Stimulated activated CD4-positive, alpha-beta T cell treated with anti-CD3 and anti-CD28 coated beads, Interleukin-2, amount 100 ng/mL, for 48 hours (primary cell): ENCODE measurements around the gene KANSL3.
A peak's percentile ranks its signal among the peaks of the same experiment; 100 is the strongest.
"Not testable (repeated sequence)": the region's sequence is repeated elsewhere in the genome, so short reads cannot be mapped to it uniquely, and the experiment has no call there.

Experiments used
- DNase-seq, 2 donors: peaks; one replicate each; pipeline ENCODE4 v3.0.0-alpha.2; 2020

Gene KANSL3

GRCh38 chr2:96602330-96602823 lies 35.7 kb downstream of the KANSL3 start:
- DNase-seq = no peak

GRCh38 chr2:96601382-96602292 lies 36.5 kb downstream of the KANSL3 start:
- peak in 1 of 2 donors; percentile 10 for DNase-seq

- no peak for DNase-seq
Measured at GRCh38 chr2:96599941-96600340, 38.2 kb downstream of the KANSL3 start.

- DNase-seq = no peak
Measured at GRCh38 chr2:96596596-96596995, 41.5 kb downstream of the KANSL3 start.

GRCh38 chr2:96594691-96595152 lies 43.4 kb downstream of the KANSL3 start:
- DNase-seq = no peak

- peak in 1 of 2 donors; percentile 5 for DNase-seq
Measured at GRCh38 chr2:96594282-96594681, 43.8 kb downstream of the KANSL3 start.

- no peak for DNase-seq
Measured at GRCh38 chr2:96591494-96591893, 46.6 kb downstream of the KANSL3 start.

- no peak for DNase-seq
Measured at GRCh38 chr2:96591054-96591453, 47.1 kb downstream of the KANSL3 start.

- DNase-seq = no peak
Measured at GRCh38 chr2:96587843-96588242, 50.3 kb downstream of the KANSL3 start.

- DNase-seq = no peak
Measured at GRCh38 chr2:96584017-96584416, 54.1 kb downstream of the KANSL3 start.

- no peak for DNase-seq
Measured at GRCh38 chr2:96580771-96581170, 57.3 kb downstream of the KANSL3 start.

- DNase-seq = no peak
Measured at GRCh38 chr2:96579422-96579821, 58.7 kb downstream of the KANSL3 start.

GRCh38 chr2:96578731-96579130 lies 59.4 kb downstream of the KANSL3 start:
- no peak for DNase-seq

GRCh38 chr2:96577501-96577900 lies 60.6 kb downstream of the KANSL3 start:
- no peak for DNase-seq

GRCh38 chr2:96575785-96576456 lies 62.2 kb downstream of the KANSL3 start:
- no peak for DNase-seq

GRCh38 chr2:96574364-96574763 lies 63.7 kb downstream of the KANSL3 start:
- no peak for DNase-seq

- no peak for DNase-seq
Measured at GRCh38 chr2:96568094-96568493, 70.0 kb downstream of the KANSL3 start.

GRCh38 chr2:96565111-96565510 lies 73.0 kb downstream of the KANSL3 start:
- DNase-seq = no peak

- no peak for DNase-seq
Measured at GRCh38 chr2:96564563-96564962, 73.5 kb downstream of the KANSL3 start.

GRCh38 chr2:96564026-96564425 lies 74.1 kb downstream of the KANSL3 start:
- DNase-seq = no peak

GRCh38 chr2:96558485-96558884 lies 79.6 kb downstream of the KANSL3 start:
- DNase-seq = no peak

GRCh38 chr2:96558061-96558460 lies 80.1 kb downstream of the KANSL3 start:
- DNase-seq = no peak

GRCh38 chr2:96557421-96557820 lies 80.7 kb downstream of the KANSL3 start:
- not testable (repeated sequence) for DNase-seq
